Ovary (tissue), 9 donors: ENCODE measurements around the gene NUBP2. TPM values are rescaled to one million over a fixed set of nuclear protein-coding genes. Genes with fewer than 3 reads are reported as not detected.

Source experiments
- DNase-seq, 5 donors: peaks; one replicate each; pipeline ENCODE4 v3.0.0-alpha.2; 2019 to 2020
- H3K27ac ChIP-seq, 2 donors: fragments of 200-600 bp; one replicate each; pipeline versions ENCODE4 v1.5.1 to v1.8.0; 2019 to 2022
- H3K27me3 ChIP-seq: fragments of 200-600 bp; one replicate; pipeline ENCODE4 v1.8.0; 2022
- H3K36me3 ChIP-seq: fragments of 200-600 bp; sonication (generic); one replicate; pipeline ENCODE4 v1.5.1; 2019
- H3K4me1 ChIP-seq: one replicate; pipeline ENCODE4 v1.8.1; 2013; ENCODE audit warnings: mild to moderate bottlenecking, moderate library complexity; ENCODE audit not compliant: insufficient read depth
- H3K4me3 ChIP-seq: fragments of 200-600 bp; sonication (generic); one replicate; pipeline ENCODE4 v1.5.1; 2017
- H3K9me3 ChIP-seq, 2 donors: fragments of 200-600 bp in 1 of 2; sonication (generic) in 1 of 2; one replicate each; pipeline versions ENCODE4 v1.5.1 to v1.8.1; 2013 to 2019; ENCODE audit warnings: mild to moderate bottlenecking in 1 of 2, moderate library complexity in 1 of 2
- EP300 ChIP-seq: sonication (generic); formaldehyde crosslinking; IDR thresholded peaks from one replicate; pipeline ENCODE4 v1.6.1; 2017; ENCODE audit warnings: antibody characterized with exemption
- POLR2A ChIP-seq: fragments of 450-650 bp; IDR thresholded peaks from one replicate; pipeline ENCODE4 v1.6.1; 2017; ENCODE audit warnings: antibody characterized with exemption, mild to moderate bottlenecking, moderate library complexity
- WGBS, 3 donors: extraction: QIAGEN DNeasy Blood & Tissue Kit in 1 of 3; methylation state at CpG; one replicate each; pipeline versions ENCODE4 v1.1.5 to v1.1.7; 2013 to 2017; 5-methylcytosine and 5-hydroxymethylcytosine counted together
- intact Hi-C, 4 donors: fragments of 100-400 bp; cut with DNase I; formaldehyde crosslinking; loops; one replicate each; pipeline versions ENCODE4 v1.11.0 to v1.15.1; 2022 to 2023
- polyA plus RNA-seq, 2 donors: library from polyadenylated mRNA; stranded (reverse); fragments of 200-250 nt in 1 of 2; fragments of 350-450 nt in 1 of 2; fragmentation: Illumina TruSeq in 1 of 2; extraction: RNeasy Lipid Tissue Mini Kit (QIAGEN cat#74804) in 1 of 2; gene quantifications; one replicate each; pipeline ENCODE4 v1.2.3, GENCODE V29; 2013 to 2014
- total RNA-seq, 7 donors: library from RNA; depleted of rRNA in 2 of 7; stranded (reverse); fragments of >200 nt in 2 of 7; fragmentation: NEBNext Ultra II Directional in 3 of 7; extraction: Animal tissue kit (Norgen Biotek cat#: 25700) in 3 of 7; gene quantifications; one replicate each; pipeline versions ENCODE4 v1.1.0 to v1.2.4, GENCODE V29; 2016 to 2023
- TF ChIP-seq, protein P1 (sequence below), 3 donors: fragments of 450-650 bp in 2 of 3; fragments of 200-600 bp in 1 of 3; IDR thresholded peaks; one replicate each; pipeline versions ENCODE4 v1.5.1 to v1.8.0; 2016 to 2022; ENCODE audit warnings: antibody characterized with exemption in 3 of 3, mild to moderate bottlenecking in 1 of 3
- donor health status: DM: no; HTN: no; CAD: no; lungs with moderate emphysema.
- donor health status: DM: no; HTN: no; CAD: no.
- donor health status: Bipolar disorder and iron deficiency.
- donor health status: DM: yes; HTN: yes; CAD: no.
- donor health status: DM: no; HTN: no; CAD: no.
- donor health status: DM: yes; HTN: yes; CAD: no.

The NUBP2 gene
- total and polyA plus RNA-seq, 9 donors: 0.50 to 76.5 (median 52.3) TPM

GRCh38 chr16:1808691-1809090, 25.9 kb downstream of the NUBP2 start:
- no peak for TF ChIP-seq POLR2A
- TF ChIP-seq, protein P1, sequence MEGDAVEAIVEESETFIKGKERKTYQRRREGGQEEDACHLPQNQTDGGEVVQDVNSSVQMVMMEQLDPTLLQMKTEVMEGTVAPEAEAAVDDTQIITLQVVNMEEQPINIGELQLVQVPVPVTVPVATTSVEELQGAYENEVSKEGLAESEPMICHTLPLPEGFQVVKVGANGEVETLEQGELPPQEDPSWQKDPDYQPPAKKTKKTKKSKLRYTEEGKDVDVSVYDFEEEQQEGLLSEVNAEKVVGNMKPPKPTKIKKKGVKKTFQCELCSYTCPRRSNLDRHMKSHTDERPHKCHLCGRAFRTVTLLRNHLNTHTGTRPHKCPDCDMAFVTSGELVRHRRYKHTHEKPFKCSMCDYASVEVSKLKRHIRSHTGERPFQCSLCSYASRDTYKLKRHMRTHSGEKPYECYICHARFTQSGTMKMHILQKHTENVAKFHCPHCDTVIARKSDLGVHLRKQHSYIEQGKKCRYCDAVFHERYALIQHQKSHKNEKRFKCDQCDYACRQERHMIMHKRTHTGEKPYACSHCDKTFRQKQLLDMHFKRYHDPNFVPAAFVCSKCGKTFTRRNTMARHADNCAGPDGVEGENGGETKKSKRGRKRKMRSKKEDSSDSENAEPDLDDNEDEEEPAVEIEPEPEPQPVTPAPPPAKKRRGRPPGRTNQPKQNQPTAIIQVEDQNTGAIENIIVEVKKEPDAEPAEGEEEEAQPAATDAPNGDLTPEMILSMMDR (IDR thresholded peaks at IDR 0.05): no peak
- TF ChIP-seq EP300: no peak
- no peaks in the 10 kb centered on the region for H3K4me1 ChIP-seq
- H3K36me3 ChIP-seq: no peaks in the 10 kb centered on the region
- no peaks in the 10 kb centered on the region for H3K27me3 ChIP-seq
- no peak overlapping the region for H3K4me3 ChIP-seq
- WGBS, 3 donors: 77 to 84% (median 79%) methylated on average over 18 of the region's 18 CpGs
- no peak for DNase-seq
- no peaks in the 10 kb centered on the region for H3K9me3 ChIP-seq
- no peak overlapping the region for H3K27ac ChIP-seq
- intact Hi-C loops: no loop called here

- no peak for TF ChIP-seq EP300
- TF ChIP-seq, protein P1 (IDR thresholded peaks at IDR 0.05): no peak
- DNase-seq: peak in 1 of 5 donors; percentile 19
- H3K27me3 ChIP-seq: no peaks in the 10 kb centered on the region
- H3K36me3 ChIP-seq: no peaks in the 10 kb centered on the region
- no peak overlapping the region for H3K4me3 ChIP-seq
- no peaks in the 10 kb centered on the region for H3K9me3 ChIP-seq
- intact Hi-C loops: no loop called here
- 65 to 80% (median 74%) methylated on average over 24 to 28 of the region's 28 CpGs for WGBS, 3 donors
- H3K27ac ChIP-seq: no peak overlapping the region
- H3K4me1 ChIP-seq: no peaks in the 10 kb centered on the region
These were observed 26.6 kb downstream of the NUBP2 start for GRCh38 chr16:1809281-1809801.

- DNase-seq: no peak
- Histone ChIP-seq H3K36me3 (no peaks in the 10 kb centered on the region), H3K27me3 (no peaks in the 10 kb centered on the region), H3K4me3 (no peak overlapping the region), H3K4me1 (no peaks in the 10 kb centered on the region), H3K9me3 (no peaks in the 10 kb centered on the region), H3K27ac (no peak overlapping the region)
- 95 to 98% (median 96%) methylated on average over 16 of the region's 16 CpGs for WGBS, 3 donors
- TF ChIP-seq EP300 (no peak), POLR2A (no peak)
- TF ChIP-seq, protein P1 (IDR thresholded peaks at IDR 0.05): no peak
- intact Hi-C loops: no loop called here
These were observed 27.3 kb downstream of the NUBP2 start for GRCh38 chr16:1810106-1810505.

GRCh38 chr16:1810536-1810935, 27.8 kb downstream of the NUBP2 start:
- no peak for DNase-seq
- H3K4me1 ChIP-seq: no peaks in the 10 kb centered on the region
- intact Hi-C loops: no loop called here
- H3K9me3 ChIP-seq: no peaks in the 10 kb centered on the region
- TF ChIP-seq, protein P1 (IDR thresholded peaks at IDR 0.05): no peak
- TF ChIP-seq EP300 (no peak), POLR2A (no peak)
- no peak overlapping the region for H3K4me3 ChIP-seq
- no peak overlapping the region for H3K27ac ChIP-seq
- no peaks in the 10 kb centered on the region for H3K36me3 ChIP-seq
- 91 to 92% (median 92%) methylated on average over 15 to 16 of the region's 16 CpGs for WGBS, 3 donors
- H3K27me3 ChIP-seq: no peaks in the 10 kb centered on the region
